HepG2 (cell line): Measurements from ENCODE around the gene SCML1. TPM values are rescaled to one million over a fixed set of nuclear protein-coding genes. Genes with fewer than 3 reads are reported as not detected.

Source experiments
- ASH2L ChIP-seq: fragments of 300-600, 200-600 bp; sonication (generic); IDR thresholded peaks from 2 replicates; pipeline ENCODE4 v1.7.0; 2017; ENCODE audit warnings: low read depth, mild to moderate bottlenecking, moderate library complexity, mixed read lengths, low read length; ENCODE audit not compliant: insufficient read length
- BHLHE40 ChIP-seq: IDR thresholded peaks from 2 replicates; pipeline ENCODE4 v1.6.1; 2011; ENCODE audit warnings: low read length, improper control_type of control experiment
- CREBL2 ChIP-seq: sonication (generic); formaldehyde crosslinking; IDR thresholded peaks from 2 replicates; pipeline ENCODE4 v1.8.1; 2023; ENCODE audit warnings: missing genetic modification reagents, mild to moderate bottlenecking, borderline replicate concordance
- DPF2 ChIP-seq: sonication (generic); formaldehyde crosslinking; IDR thresholded peaks from 2 replicates; pipeline ENCODE4 v1.4.0; 2020; ENCODE audit warnings: mild to moderate bottlenecking, low read depth, missing genetic modification reagents, borderline replicate concordance
- FIP1L1 ChIP-seq: fragments of 200-400 bp; formaldehyde crosslinking; IDR thresholded peaks from 2 replicates; pipeline ENCODE4 v1.6.1; 2018; ENCODE audit warnings: low read depth, mild to moderate bottlenecking, low read length, moderate library complexity, borderline replicate concordance; ENCODE audit not compliant: insufficient read depth
- FOSL2 ChIP-seq: sonication (generic); formaldehyde crosslinking; IDR thresholded peaks from 2 replicates; pipeline ENCODE4 v1.4.0; 2020; ENCODE audit warnings: missing genetic modification reagents
- FOXK2 ChIP-seq: fragments of 450-650 bp; IDR thresholded peaks from 2 replicates; pipeline ENCODE4 v1.6.1; 2016
- IRX3 ChIP-seq: sonication (generic); formaldehyde crosslinking; IDR thresholded peaks from 2 replicates; pipeline ENCODE4 v1.8.1; 2023; ENCODE audit warnings: mild to moderate bottlenecking, low read depth, missing genetic modification reagents, borderline replicate concordance
- KDM2A ChIP-seq: sonication (generic); formaldehyde crosslinking; IDR thresholded peaks from 2 replicates; pipeline ENCODE4 v1.4.0; 2020; ENCODE audit warnings: low read depth, missing genetic modification reagents, borderline replicate concordance
- MTA3 ChIP-seq: sonication (generic); formaldehyde crosslinking; IDR thresholded peaks from 2 replicates; pipeline ENCODE4 v1.4.0; 2020; ENCODE audit warnings: missing genetic modification reagents
- PAXIP1 ChIP-seq: sonication (generic); formaldehyde crosslinking; conservative IDR thresholded peaks from 2 replicates; pipeline ENCODE4 v1.4.0; 2020; ENCODE audit warnings: mild to moderate bottlenecking, missing genetic modification reagents, moderate library complexity
- SKI ChIP-seq: fragments of 450-650 bp; IDR thresholded peaks from one replicate; pipeline ENCODE4 v1.6.1; 2018; ENCODE audit warnings: mild to moderate bottlenecking; ENCODE audit not compliant: partially characterized antibody
- TEF ChIP-seq: sonication (generic); formaldehyde crosslinking; IDR thresholded peaks from 2 replicates; pipeline ENCODE4 v1.5.0; 2020; ENCODE audit warnings: missing genetic modification reagents
- YY1 ChIP-seq: IDR thresholded peaks from 2 replicates; pipeline ENCODE4 v1.6.1; 2011; ENCODE audit warnings: low read length, low read depth, moderate library complexity, mild to moderate bottlenecking; ENCODE audit not compliant: insufficient read depth, insufficient replicate concordance
- ZNF256 ChIP-seq: sonication (generic); formaldehyde crosslinking; conservative IDR thresholded peaks from 2 replicates; pipeline ENCODE4 v1.4.0; 2020; ENCODE audit warnings: missing genetic modification reagents
- ZNF264 ChIP-seq: sonication (generic); formaldehyde crosslinking; IDR thresholded peaks from 2 replicates; pipeline ENCODE4 v1.4.0; 2020; ENCODE audit warnings: missing genetic modification reagents
- polyA plus RNA-seq, 8 experiments: library from polyadenylated mRNA; depleted of rRNA in 3 of 8; stranded (reverse) in 7 of 8; unstranded in 1 of 8; fragments of >200 nt; fragmentation: Illumina TruSeq in 4 of 8; extraction: Trizol in 4 of 8; gene quantifications; 2 replicates each; pipeline versions ENCODE4 v1.2.1 to v1.2.3, GENCODE V29; 2011 to 2016; ENCODE audit warnings: low read depth in 4 of 8, missing spikeins in 1 of 8, mixed read lengths in 1 of 8; ENCODE audit not compliant: insufficient read depth in 1 of 8
- total RNA-seq, 5 experiments: library from RNA; depleted of rRNA; stranded (reverse); fragments of >200 nt; fragmentation: Illumina TruSeq; extraction: Trizol; gene quantifications; 2 replicates each; pipeline ENCODE4 v1.2.3, GENCODE V29; 2016; ENCODE audit warnings: low read depth in 1 of 5
- TF ChIP-seq, protein P1 (sequence below): sonication (generic); formaldehyde crosslinking; IDR thresholded peaks from 2 replicates; pipeline ENCODE4 v1.5.1; 2020; ENCODE audit warnings: missing genetic modification reagents, mild to moderate bottlenecking, borderline replicate concordance
- TF ChIP-seq, protein P2 (sequence below): IDR thresholded peaks from 2 replicates; pipeline ENCODE4 v1.4.0; 2020; ENCODE audit warnings: mild to moderate bottlenecking, missing genetic modification reagents

Gene SCML1
- total and polyA plus RNA-seq, 2 of the 13 experiments (the other 11 are each of a cell fraction or from before 2014, with no cell fraction given), result 24.2 to 129 TPM

- TF ChIP-seq ZNF256 (CRISPR knock-in tag) (no peak), IRX3 (CRISPR knock-in tag) (no peak), ZNF264 (CRISPR knock-in tag) (no peak), TEF (CRISPR knock-in tag) (no peak), MTA3 (CRISPR knock-in tag) (no peak), YY1 (peak; percentile 63), FOSL2 (0 out of 2 replicates have a peak, but pooled peaks have one; percentile 11), FOXK2 (peak; percentile 12; the same call in 1 of the 2 replicates), KDM2A (CRISPR knock-in tag) (peak; percentile 29; the same call in 1 of the 2 replicates), ASH2L (no peak), FIP1L1 (no peak), SKI (no peak), BHLHE40 (peak; percentile 19; the same call in 1 of the 2 replicates), DPF2 (no peak), PAXIP1 (no peak; the same call in 1 of the 2 replicates), CREBL2 (CRISPR knock-in tag) (no peak)
- TF ChIP-seq, protein P1, sequence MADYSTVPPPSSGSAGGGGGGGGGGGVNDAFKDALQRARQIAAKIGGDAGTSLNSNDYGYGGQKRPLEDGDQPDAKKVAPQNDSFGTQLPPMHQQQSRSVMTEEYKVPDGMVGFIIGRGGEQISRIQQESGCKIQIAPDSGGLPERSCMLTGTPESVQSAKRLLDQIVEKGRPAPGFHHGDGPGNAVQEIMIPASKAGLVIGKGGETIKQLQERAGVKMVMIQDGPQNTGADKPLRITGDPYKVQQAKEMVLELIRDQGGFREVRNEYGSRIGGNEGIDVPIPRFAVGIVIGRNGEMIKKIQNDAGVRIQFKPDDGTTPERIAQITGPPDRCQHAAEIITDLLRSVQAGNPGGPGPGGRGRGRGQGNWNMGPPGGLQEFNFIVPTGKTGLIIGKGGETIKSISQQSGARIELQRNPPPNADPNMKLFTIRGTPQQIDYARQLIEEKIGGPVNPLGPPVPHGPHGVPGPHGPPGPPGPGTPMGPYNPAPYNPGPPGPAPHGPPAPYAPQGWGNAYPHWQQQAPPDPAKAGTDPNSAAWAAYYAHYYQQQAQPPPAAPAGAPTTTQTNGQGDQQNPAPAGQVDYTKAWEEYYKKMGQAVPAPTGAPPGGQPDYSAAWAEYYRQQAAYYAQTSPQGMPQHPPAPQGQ (CRISPR knock-in tag), result no peak
- TF ChIP-seq, protein P2, sequence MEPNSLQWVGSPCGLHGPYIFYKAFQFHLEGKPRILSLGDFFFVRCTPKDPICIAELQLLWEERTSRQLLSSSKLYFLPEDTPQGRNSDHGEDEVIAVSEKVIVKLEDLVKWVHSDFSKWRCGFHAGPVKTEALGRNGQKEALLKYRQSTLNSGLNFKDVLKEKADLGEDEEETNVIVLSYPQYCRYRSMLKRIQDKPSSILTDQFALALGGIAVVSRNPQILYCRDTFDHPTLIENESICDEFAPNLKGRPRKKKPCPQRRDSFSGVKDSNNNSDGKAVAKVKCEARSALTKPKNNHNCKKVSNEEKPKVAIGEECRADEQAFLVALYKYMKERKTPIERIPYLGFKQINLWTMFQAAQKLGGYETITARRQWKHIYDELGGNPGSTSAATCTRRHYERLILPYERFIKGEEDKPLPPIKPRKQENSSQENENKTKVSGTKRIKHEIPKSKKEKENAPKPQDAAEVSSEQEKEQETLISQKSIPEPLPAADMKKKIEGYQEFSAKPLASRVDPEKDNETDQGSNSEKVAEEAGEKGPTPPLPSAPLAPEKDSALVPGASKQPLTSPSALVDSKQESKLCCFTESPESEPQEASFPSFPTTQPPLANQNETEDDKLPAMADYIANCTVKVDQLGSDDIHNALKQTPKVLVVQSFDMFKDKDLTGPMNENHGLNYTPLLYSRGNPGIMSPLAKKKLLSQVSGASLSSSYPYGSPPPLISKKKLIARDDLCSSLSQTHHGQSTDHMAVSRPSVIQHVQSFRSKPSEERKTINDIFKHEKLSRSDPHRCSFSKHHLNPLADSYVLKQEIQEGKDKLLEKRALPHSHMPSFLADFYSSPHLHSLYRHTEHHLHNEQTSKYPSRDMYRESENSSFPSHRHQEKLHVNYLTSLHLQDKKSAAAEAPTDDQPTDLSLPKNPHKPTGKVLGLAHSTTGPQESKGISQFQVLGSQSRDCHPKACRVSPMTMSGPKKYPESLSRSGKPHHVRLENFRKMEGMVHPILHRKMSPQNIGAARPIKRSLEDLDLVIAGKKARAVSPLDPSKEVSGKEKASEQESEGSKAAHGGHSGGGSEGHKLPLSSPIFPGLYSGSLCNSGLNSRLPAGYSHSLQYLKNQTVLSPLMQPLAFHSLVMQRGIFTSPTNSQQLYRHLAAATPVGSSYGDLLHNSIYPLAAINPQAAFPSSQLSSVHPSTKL (CRISPR knock-in tag), result no peak
Observed at GRCh38 chrX:17736856-17737709, at the start of gene SCML1 (continued).
